Measurements from ENCODE around the gene LY6G5B.

LY6G5B gene

GRCh38 chr6:31692886-31693285 lies 23.1 kb downstream of the LY6G5B start:
- H3K4me3 ChIP-seq (ENCODE audit: low read depth, low read length) = no peak overlapping the region
- TF ChIP-seq CTCF (IDR thresholded peaks at IDR 0.05; ENCODE audit: low read depth, low read length) = no peak

- H3K4me3 ChIP-seq (ENCODE audit: low read depth, low read length) = no peak overlapping the region
- no peak for TF ChIP-seq CTCF (IDR thresholded peaks at IDR 0.05; ENCODE audit: low read depth, low read length)
Observed at GRCh38 chr6:31693535-31693934, 23.8 kb downstream of the LY6G5B start.

GRCh38 chr6:31697555-31697954 lies 27.8 kb downstream of the LY6G5B start:
- TF ChIP-seq CTCF (IDR thresholded peaks at IDR 0.05; ENCODE audit: low read depth, low read length) = no peak
- H3K4me3 ChIP-seq (ENCODE audit: low read depth, low read length) = no peak overlapping the region

- TF ChIP-seq CTCF (IDR thresholded peaks at IDR 0.05; ENCODE audit: low read depth, low read length) = no peak
- H3K4me3 ChIP-seq (ENCODE audit: low read depth, low read length) = no peak overlapping the region
Observed at GRCh38 chr6:31700740-31701401, 31.1 kb downstream of the LY6G5B start.

GRCh38 chr6:31701666-31702404 lies 32.1 kb downstream of the LY6G5B start:
- TF ChIP-seq CTCF (IDR thresholded peaks at IDR 0.05; ENCODE audit: low read depth, low read length) = no peak
- peak overlapping the region; percentile 91 for H3K4me3 ChIP-seq (ENCODE audit: low read depth, low read length)

GRCh38 chr6:31702405-31702818 lies 32.6 kb downstream of the LY6G5B start:
- peak overlapping the region; percentile 91 for H3K4me3 ChIP-seq (ENCODE audit: low read depth, low read length)
- TF ChIP-seq CTCF (IDR thresholded peaks at IDR 0.05; ENCODE audit: low read depth, low read length) = no peak

All from WI38 (cell line).